NCI-H69 (cell line): Measurements from ENCODE around the gene UBAP1L.
"Not testable (repeated sequence)": the region's sequence is repeated elsewhere in the genome, so short reads cannot be mapped to it uniquely, and the experiment has no call there.

Experiments used
- DNase-seq: peaks from one replicate; lab custom pipeline; 2025; lab: John Stamatoyannopoulos, UW

UBAP1L gene

GRCh38 chr15:65115086-65115485 lies at the start of gene UBAP1L:
Gene UBAP1L, minus strand, starts transcription at chr15:65115200. Its CDS starts 8,985 bp downstream, at chr15:65106215.
- peak; percentile 90 for DNase-seq

DNA sequence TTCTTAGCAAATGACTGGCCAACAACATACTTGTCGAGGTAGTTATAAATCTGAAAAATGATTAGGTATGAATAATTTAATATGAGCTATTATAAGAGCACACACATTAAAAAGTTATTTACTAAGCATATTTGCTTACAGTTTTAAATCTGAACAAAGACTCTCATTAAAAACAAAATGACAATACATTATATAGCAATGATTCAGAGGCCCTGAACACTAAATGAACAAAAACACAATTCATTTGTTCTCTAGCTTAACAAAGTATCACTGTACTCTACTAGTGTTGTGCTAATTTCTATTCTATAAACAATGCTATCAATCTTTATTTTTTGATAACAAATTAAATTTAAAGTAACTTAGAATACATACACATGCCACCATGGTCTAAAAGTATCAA lies 49.1 kb upstream of the UBAP1L start:
- DNase-seq = no peak

- DNase-seq = no peak
Observed at GRCh38 chr15:65163041-65163440, 48.0 kb upstream of the UBAP1L start.

- no peak for DNase-seq
Observed at GRCh38 chr15:65156692-65157091, 41.7 kb upstream of the UBAP1L start.

DNA sequence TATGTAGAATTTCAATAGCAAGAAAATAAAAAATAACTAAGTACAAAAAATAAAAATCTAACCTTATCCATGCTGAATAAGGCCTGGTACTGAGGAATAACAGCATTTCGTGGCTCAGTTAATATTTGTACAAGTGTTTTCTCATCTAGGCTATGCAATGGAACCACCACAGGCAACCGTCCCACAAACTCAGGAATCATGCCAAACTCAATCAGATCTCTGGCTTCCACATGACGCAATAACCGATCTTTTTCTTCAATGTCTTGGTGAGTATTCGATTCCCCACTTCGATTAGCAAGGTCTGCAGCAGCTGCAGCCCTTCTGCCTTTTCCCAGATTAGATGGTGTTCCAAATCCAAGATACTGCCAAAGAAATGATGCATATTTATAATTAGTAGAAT lies 39.7 kb upstream of the UBAP1L start:
- no peak for DNase-seq

DNA sequence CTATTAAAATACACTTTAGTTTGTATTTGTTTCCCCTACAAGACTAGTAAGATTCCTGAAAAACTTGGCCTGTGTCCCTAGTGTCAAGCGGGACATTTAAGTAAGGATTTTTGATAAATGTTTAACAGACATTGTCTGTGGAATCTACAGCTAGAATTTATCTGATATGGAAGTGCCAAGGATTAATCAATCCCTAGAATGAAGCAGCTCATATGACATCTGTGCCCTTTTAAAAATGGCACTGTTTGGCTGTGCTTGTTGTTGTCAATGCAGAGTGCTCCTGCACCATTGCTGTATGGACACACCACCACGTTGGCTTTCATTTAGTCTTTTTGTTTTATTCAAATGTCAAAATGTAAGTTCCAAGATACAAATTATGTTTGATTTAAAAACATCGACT lies 32.9 kb upstream of the UBAP1L start:
- DNase-seq = no peak

GRCh38 chr15:65146438-65146837 lies 31.4 kb upstream of the UBAP1L start:
- DNase-seq = no peak

DNA sequence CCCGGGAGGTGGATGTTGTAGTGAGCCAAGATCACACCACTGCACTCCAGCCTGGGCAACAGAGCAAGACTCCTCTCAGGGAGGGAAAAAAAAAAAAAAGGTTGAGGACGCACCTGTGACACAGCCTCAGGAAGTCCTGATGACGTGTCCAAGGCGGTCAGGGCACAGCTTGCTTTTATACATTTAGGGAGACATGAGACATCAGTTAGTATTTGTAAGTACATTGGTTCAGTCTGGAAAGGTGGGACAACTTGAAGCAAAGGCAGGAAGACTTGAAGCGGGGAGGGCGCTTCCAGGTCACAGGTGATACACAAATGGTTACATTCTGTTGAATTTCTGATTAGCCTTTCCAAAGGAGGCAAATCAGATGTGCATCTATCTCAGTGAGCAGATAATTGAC lies 23.6 kb upstream of the UBAP1L start:
- not testable (repeated sequence) for DNase-seq

- not testable (repeated sequence) for DNase-seq
Observed at GRCh38 chr15:65137893-65138292, 22.9 kb upstream of the UBAP1L start.

DNA sequence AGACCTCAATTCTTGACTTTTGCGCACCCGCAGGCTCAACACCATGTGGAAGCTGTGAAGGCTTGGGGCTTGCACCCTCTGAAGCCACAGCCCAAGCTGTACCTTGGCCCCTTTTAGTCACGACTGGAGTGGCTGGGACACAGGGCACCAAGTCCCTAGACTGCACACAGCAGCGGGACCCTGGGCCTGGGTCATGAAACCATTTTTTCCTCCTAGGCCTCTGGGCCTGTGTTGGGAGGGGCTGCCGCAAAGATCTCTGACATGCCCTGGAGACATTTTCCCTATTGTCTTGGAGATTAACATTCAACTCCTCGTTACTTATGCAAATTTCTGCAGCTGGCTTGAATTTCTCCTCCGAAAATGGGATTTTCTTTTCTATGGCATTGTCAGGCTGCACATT lies 22.1 kb upstream of the UBAP1L start:
- DNase-seq = not testable (repeated sequence)

GRCh38 chr15:65134538-65134937 lies 19.5 kb upstream of the UBAP1L start:
- DNase-seq = no peak

DNA sequence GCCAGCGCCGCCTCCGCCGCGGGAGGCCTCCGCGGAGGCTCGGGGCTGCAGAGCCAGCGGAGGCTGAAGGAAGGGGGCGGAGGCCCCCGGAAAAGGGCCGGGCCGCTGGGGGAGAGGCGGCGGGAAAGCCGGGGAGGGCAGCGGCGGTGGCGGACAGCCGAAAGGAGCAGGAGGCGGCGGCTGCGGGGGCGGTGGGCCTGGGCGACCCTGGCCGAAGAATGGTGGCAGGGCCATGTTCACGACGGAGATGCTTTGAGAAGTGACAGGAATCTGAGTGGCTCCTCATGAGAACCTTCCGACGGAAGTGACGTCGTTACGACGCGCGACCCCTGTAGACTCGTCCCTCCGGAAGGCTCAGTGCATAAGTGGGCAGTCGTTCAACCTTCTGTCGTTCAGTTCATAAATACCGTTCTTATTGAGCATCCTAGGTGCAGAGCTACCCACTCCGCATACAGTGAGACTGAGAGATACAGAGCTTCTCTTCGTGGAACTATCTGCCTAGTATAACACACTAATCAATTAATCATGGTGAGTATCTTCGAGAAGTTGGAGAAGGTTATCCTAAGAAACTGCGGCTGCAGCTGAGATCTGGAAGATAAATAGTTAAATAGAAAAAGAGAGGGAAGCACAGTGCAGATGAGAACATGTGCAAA lies 18.7 kb upstream of the UBAP1L start, which contains the start of gene PDCD7:
Gene PDCD7 (minus strand): TSS at position 261 of the 653 bp plus-strand sequence. CDS start 27 bp downstream, at position 234.
- peak; percentile 97 for DNase-seq

GRCh38 chr15:65132878-65133547 lies 18.0 kb upstream of the UBAP1L start:
- peak; percentile 75 for DNase-seq

GRCh38 chr15:65130941-65131340 lies 15.9 kb upstream of the UBAP1L start:
- no peak for DNase-seq

- peak; percentile 93 for DNase-seq
Observed at GRCh38 chr15:65115542-65115941, 542 bp upstream of the UBAP1L start.

DNA sequence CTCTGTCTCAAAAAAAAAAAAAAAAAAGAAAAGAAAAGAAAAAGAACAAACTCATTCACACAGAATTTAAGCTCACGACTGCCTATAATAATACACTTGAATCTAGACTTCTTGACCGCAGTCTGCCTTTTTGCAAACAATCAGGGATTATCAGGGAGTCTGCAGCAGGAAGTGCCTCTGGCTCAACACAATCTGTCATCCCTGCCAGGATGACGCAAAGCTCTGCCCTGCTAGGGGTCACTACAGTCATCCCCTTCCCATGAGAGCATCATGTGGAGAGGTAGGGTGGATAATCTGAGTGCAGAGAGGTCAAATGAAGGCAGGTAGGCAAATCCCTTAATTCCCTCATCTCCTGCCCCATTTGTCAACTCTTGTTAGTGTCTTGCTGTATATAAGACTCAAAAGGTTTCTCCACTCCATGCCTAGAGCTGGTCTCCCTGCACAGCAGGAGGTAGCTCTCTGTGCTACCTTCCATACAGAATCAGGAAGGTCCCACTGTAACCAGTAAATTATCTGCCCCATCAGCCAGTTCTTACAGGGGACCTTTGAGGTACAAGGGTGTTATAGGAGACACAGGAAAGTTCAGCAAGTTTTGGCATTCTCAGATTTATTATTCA lies 4.2 kb downstream of the UBAP1L start:
- peak; percentile 78 for DNase-seq

DNA sequence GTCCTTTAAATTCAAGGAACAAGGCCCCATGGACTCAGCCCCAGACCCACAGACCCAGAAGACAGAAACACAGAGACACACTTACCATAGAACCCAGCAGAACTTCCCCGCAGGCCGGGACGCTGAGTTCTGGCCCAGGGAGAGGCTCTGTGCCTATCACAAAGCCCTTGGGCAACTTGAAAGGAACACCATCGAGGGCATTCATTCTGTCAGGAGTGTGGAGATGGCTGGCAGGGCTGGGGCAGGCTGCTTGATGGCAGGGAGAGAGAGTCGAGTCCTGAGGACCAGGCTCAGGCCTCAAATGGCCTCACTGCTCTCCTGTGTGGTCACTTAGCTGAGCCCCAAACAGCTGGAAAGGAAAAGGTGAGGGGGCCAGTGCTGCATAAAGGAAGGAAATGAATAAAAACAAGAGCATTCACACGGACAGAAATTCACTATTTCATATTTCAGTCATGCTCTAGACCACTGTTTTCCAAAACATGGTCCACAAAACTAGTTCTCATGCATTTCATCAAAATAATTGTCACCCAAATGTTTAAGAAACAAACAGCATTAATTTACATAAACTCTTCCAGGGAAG lies 8.9 kb downstream of the UBAP1L start:
- no peak for DNase-seq

DNA sequence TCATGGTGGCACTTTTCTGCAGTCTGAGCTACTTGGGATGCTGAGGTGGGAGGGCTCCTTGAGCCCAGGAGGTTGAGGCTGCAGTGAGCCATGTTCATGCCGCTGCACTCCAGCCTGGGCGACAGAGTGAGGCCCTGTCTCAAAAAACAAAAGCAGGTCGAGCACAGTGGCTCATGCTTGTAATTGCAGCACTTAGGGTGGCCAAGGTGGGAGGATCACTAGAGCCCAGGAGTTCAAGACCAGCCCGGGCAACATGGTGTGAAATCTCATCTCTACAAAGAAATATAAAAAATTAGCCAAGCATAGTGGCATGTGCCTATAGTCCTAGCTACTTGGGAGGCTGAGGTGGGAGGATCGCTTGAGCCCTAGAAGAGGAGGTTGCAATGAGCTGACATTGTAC lies 10.0 kb downstream of the UBAP1L start:
- no peak for DNase-seq

DNA sequence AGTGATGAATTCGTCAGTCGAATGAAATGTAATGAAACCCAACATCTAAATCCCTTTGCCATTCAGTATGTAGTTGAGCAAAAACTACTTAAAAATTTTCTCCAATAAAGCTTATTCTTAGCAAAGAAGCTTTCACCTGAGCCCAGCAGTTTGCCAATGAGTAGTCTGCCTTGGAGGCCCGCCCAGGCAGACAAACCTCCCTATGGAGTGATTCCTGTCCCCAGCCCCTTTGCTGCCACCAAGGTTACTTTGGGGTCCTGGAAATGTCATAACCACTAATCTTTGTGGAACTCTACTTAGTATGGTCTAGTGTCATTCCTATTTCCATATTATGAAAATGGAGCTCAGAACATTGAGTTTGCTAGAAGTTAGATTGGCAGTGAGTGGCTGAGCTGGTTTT lies 12.1 kb downstream of the UBAP1L start:
- DNase-seq = no peak

- no peak for DNase-seq
Observed at GRCh38 chr15:65101891-65102708, 12.9 kb downstream of the UBAP1L start.

DNA sequence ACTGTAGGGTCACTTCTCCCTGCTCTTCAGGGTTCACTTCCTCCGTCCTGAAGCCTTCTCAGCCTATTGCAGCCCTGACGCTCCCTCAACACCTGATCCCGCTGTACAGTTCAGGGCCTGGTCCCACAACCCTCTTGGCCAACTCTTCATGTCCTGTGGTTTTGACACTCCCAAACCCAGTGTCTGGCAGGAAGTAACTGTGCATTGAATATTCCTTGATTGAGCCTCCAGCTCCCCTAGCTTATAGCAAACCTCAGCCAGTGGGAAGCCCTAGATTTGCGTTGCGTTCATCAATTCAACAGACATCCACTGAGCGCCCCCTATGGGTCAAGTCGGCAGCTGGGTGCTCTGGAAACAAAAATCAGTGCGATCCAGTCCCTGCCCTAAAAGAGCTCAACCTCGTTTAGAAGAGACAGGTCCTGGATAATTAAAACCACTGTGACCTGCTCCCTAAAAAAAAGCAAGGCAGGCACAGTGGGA lies 13.5 kb downstream of the UBAP1L start:
- DNase-seq = peak; percentile 48

GRCh38 chr15:65100442-65100841 lies 14.6 kb downstream of the UBAP1L start:
- DNase-seq = no peak
